ENCODE results near the gene CDH6.

Gene CDH6

DNA sequence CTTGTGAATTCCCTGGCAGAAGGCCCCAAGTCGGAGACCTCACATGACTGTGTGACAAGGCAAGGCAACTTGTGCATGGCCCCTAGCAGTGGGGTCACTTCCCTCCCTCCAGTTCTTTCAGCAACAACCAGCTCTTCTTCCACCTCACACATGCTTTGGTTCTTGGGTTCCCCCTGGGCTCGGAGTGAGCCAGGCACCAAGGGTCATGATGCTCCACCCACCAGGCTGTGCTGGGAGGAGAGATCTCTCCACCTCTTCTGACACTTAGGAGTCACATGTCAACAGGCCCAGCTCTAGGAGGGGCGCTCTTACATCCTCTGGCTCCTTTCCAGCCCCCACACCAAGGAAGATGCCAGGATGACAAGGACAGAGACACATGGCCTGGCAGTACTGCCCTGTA, 56.7 kb downstream of the CDH6 start:
- H3F3A ChIP-seq (ENCODE audit: insufficient read depth): no peaks in the 10 kb centered on the region
- no peak overlapping the region for H3K4me3 ChIP-seq (ENCODE audit: insufficient read depth, low read length, poor library complexity, severe bottlenecking)
- no peaks in the 10 kb centered on the region for H3K9me2 ChIP-seq (replicated peaks; ENCODE audit: insufficient read depth, low read length)
- H3K27me3 ChIP-seq (ENCODE audit: low read length): no peaks in the 10 kb centered on the region
- H3K36me3 ChIP-seq (ENCODE audit: low read length): no peaks in the 10 kb centered on the region
- no peaks in the 10 kb centered on the region for H3K79me2 ChIP-seq (ENCODE audit: insufficient read depth, low read length)
- no peaks in the 10 kb centered on the region for H4K20me1 ChIP-seq (ENCODE audit: low read depth, low read length)
- H3K9ac ChIP-seq (ENCODE audit: low read length): no peak overlapping the region
- no peak for TF ChIP-seq EZH2phosphoT487 (conservative IDR thresholded peaks at IDR 0.05; ENCODE audit: low read length)
- TF ChIP-seq, protein P1, sequence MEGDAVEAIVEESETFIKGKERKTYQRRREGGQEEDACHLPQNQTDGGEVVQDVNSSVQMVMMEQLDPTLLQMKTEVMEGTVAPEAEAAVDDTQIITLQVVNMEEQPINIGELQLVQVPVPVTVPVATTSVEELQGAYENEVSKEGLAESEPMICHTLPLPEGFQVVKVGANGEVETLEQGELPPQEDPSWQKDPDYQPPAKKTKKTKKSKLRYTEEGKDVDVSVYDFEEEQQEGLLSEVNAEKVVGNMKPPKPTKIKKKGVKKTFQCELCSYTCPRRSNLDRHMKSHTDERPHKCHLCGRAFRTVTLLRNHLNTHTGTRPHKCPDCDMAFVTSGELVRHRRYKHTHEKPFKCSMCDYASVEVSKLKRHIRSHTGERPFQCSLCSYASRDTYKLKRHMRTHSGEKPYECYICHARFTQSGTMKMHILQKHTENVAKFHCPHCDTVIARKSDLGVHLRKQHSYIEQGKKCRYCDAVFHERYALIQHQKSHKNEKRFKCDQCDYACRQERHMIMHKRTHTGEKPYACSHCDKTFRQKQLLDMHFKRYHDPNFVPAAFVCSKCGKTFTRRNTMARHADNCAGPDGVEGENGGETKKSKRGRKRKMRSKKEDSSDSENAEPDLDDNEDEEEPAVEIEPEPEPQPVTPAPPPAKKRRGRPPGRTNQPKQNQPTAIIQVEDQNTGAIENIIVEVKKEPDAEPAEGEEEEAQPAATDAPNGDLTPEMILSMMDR (IDR thresholded peaks at IDR 0.05; ENCODE audit: insufficient read depth, low read length, poor library complexity, severe bottlenecking): no peak
- H2AFZ ChIP-seq (ENCODE audit: low read depth, low read length, severe bottlenecking): no peak overlapping the region
- H3K4me2 ChIP-seq (ENCODE audit: low read depth, low read length, poor library complexity, severe bottlenecking): no peak overlapping the region
- H3K27ac ChIP-seq (ENCODE audit: low read depth, low read length): no peak overlapping the region
- H3K9me3 ChIP-seq (ENCODE audit: insufficient read depth, low read length): no peaks in the 10 kb centered on the region

DNA sequence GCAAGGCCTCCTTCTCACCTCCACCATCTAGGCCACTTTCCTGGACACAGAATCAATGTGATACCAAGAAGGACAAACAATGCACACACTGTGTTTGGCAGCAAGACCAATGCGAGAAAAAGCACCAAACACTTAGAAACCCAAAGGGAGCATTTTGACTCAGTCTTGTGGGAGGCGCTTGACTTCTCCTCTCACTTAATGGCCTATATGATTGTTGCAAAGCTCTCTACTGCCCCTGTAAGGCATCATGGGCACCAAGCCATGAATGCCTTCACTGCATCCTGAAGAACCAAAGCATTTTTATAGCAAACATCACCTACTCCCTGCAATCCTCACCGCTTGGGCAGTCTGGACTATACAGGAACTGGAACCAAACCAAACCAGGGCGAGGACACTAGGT, 57.5 kb downstream of the CDH6 start:
- Histone ChIP-seq H3K9me3 (ENCODE audit: insufficient read depth, low read length) (no peaks in the 10 kb centered on the region), H3K4me2 (ENCODE audit: low read depth, low read length, poor library complexity, severe bottlenecking) (no peak overlapping the region), H3K79me2 (ENCODE audit: insufficient read depth, low read length) (no peaks in the 10 kb centered on the region), H3K9me2 (replicated peaks; ENCODE audit: insufficient read depth, low read length) (no peaks in the 10 kb centered on the region), H3K36me3 (ENCODE audit: low read length) (no peaks in the 10 kb centered on the region), H3K4me3 (ENCODE audit: insufficient read depth, low read length, poor library complexity, severe bottlenecking) (no peak overlapping the region), H2AFZ (ENCODE audit: low read depth, low read length, severe bottlenecking) (no peak overlapping the region), H3K9ac (ENCODE audit: low read length) (no peak overlapping the region), H3K27me3 (ENCODE audit: low read length) (no peaks in the 10 kb centered on the region), H4K20me1 (ENCODE audit: low read depth, low read length) (no peaks in the 10 kb centered on the region), H3K27ac (ENCODE audit: low read depth, low read length) (no peak overlapping the region), H3F3A (ENCODE audit: insufficient read depth) (no peaks in the 10 kb centered on the region)
- TF ChIP-seq, protein P1 (IDR thresholded peaks at IDR 0.05; ENCODE audit: insufficient read depth, low read length, poor library complexity, severe bottlenecking): no peak
- TF ChIP-seq EZH2phosphoT487 (conservative IDR thresholded peaks at IDR 0.05; ENCODE audit: low read length): no peak

DNA sequence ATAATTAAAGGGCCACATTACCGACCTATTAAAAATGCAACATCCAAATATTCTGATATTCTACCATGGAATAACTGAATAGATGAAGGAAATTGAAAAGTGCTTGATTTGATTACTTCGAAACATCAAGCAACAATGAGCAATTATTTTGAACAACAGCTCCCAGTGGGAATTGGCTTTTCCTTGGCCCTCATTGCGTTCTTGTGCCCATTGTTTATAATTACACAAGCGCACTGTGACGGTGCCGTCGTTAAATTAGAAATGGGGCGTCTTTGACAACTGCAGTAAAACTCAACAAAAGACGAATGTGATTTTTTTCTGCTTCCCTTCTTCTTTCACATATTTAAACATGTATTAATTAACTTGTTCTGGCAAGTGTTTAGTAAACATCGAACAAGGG, 61.6 kb downstream of the CDH6 start:
- H3K9ac ChIP-seq (ENCODE audit: low read length): no peak overlapping the region
- H3K4me3 ChIP-seq (ENCODE audit: insufficient read depth, low read length, poor library complexity, severe bottlenecking): no peak overlapping the region
- H3K27ac ChIP-seq (ENCODE audit: low read depth, low read length): no peak overlapping the region
- no peaks in the 10 kb centered on the region for H3K9me3 ChIP-seq (ENCODE audit: insufficient read depth, low read length)
- H3K79me2 ChIP-seq (ENCODE audit: insufficient read depth, low read length): no peaks in the 10 kb centered on the region
- H4K20me1 ChIP-seq (ENCODE audit: low read depth, low read length): no peaks in the 10 kb centered on the region
- no peak overlapping the region for H2AFZ ChIP-seq (ENCODE audit: low read depth, low read length, severe bottlenecking)
- TF ChIP-seq, protein P1 (IDR thresholded peaks at IDR 0.05; ENCODE audit: insufficient read depth, low read length, poor library complexity, severe bottlenecking): no peak
- no peak for TF ChIP-seq EZH2phosphoT487 (conservative IDR thresholded peaks at IDR 0.05; ENCODE audit: low read length)
- H3K4me2 ChIP-seq (ENCODE audit: low read depth, low read length, poor library complexity, severe bottlenecking): no peak overlapping the region
- no peaks in the 10 kb centered on the region for H3K36me3 ChIP-seq (ENCODE audit: low read length)
- H3K9me2 ChIP-seq (replicated peaks; ENCODE audit: insufficient read depth, low read length): no peaks in the 10 kb centered on the region
- no peaks in the 10 kb centered on the region for H3F3A ChIP-seq (ENCODE audit: insufficient read depth)
- H3K27me3 ChIP-seq (ENCODE audit: low read length): no peaks in the 10 kb centered on the region

Data from SU-DHL-6 (cell line).